ENCODE measurements around the gene ZNF521. TPM values are rescaled to one million over a fixed set of nuclear protein-coding genes. Genes with fewer than 3 reads are reported as not detected.

ZNF521 gene
- total RNA-seq, 1 donor from 2014 or later = 48.0 TPM

- DNase-seq (ENCODE audit: low read depth) (no peak), FAIRE-seq (no peak)
- Histone ChIP-seq H3K4me2 (ENCODE audit: low read length) (no peak overlapping the region), H3K27ac (ENCODE audit: low read depth, low read length) (no peak overlapping the region), H4K20me1 (ENCODE audit: insufficient read depth, low read length) (no peaks in the 10 kb centered on the region), H3K4me1 (ENCODE audit: insufficient read depth, low read length) (no peaks in the 10 kb centered on the region), H3K79me2 (ENCODE audit: insufficient read depth, low read length) (no peaks in the 10 kb centered on the region), H3K9me3 (ENCODE audit: insufficient read depth, low read depth, low read length) (no peaks in the 10 kb centered on the region), H3K27me3 (ENCODE audit: insufficient read depth, low read length) (no peaks in the 10 kb centered on the region), H3K36me3 (ENCODE audit: insufficient read depth, low read length) (no peaks in the 10 kb centered on the region), H3K9ac (ENCODE audit: low read length) (no peak overlapping the region), H3K4me3 (ENCODE audit: insufficient read depth, low read depth, low read length) (no peak overlapping the region), H2AFZ (ENCODE audit: low read depth, low read length) (no peak overlapping the region)
- H3K4me1 Mint-ChIP-seq (ENCODE audit: low read depth, unreplicated experiment) = peaks cover 3% of the 10 kb centered on the region
- no peak overlapping the region for H3K4me3 Mint-ChIP-seq (ENCODE audit: unreplicated experiment)
- H3K27me3 Mint-ChIP-seq (ENCODE audit: low read depth, unreplicated experiment) = no peaks in the 10 kb centered on the region
- TF ChIP-seq EZH2 (IDR thresholded peaks at IDR 0.05; ENCODE audit: insufficient read depth, low read length) (no peak), CTCF (IDR thresholded peaks at IDR 0.05; ENCODE audit: insufficient read depth, low read depth, low read length) (no peak)
- no peaks in the 10 kb centered on the region for H3K9me3 Mint-ChIP-seq (ENCODE audit: unreplicated experiment)
- H3K36me3 Mint-ChIP-seq (ENCODE audit: low read depth, unreplicated experiment) = no peaks in the 10 kb centered on the region
- no peak overlapping the region for H3K27ac Mint-ChIP-seq (ENCODE audit: unreplicated experiment)
These were observed 177.6 kb downstream of the ZNF521 start for GRCh38 chr18:25174324-25174723.

GRCh38 chr18:25171334-25171733 lies 180.6 kb downstream of the ZNF521 start:
- no peak for FAIRE-seq
- Histone ChIP-seq H3K9me3 (ENCODE audit: insufficient read depth, low read depth, low read length) (no peaks in the 10 kb centered on the region), H3K79me2 (ENCODE audit: insufficient read depth, low read length) (no peaks in the 10 kb centered on the region), H3K9ac (ENCODE audit: low read length) (no peak overlapping the region), H3K36me3 (ENCODE audit: insufficient read depth, low read length) (no peaks in the 10 kb centered on the region), H4K20me1 (ENCODE audit: insufficient read depth, low read length) (no peaks in the 10 kb centered on the region), H3K27me3 (ENCODE audit: insufficient read depth, low read length) (no peaks in the 10 kb centered on the region), H3K4me1 (ENCODE audit: insufficient read depth, low read length) (no peaks in the 10 kb centered on the region), H3K27ac (ENCODE audit: low read depth, low read length) (no peak overlapping the region), H3K4me3 (ENCODE audit: insufficient read depth, low read depth, low read length) (no peak overlapping the region), H2AFZ (ENCODE audit: low read depth, low read length) (no peak overlapping the region), H3K4me2 (ENCODE audit: low read length) (no peak overlapping the region)
- Mint-ChIP-seq H3K9me3 (ENCODE audit: unreplicated experiment) (no peaks in the 10 kb centered on the region), H3K27me3 (ENCODE audit: low read depth, unreplicated experiment) (no peaks in the 10 kb centered on the region), H3K36me3 (ENCODE audit: low read depth, unreplicated experiment) (peaks cover 6% of the 10 kb centered on the region), H3K4me3 (ENCODE audit: unreplicated experiment) (no peak overlapping the region), H3K27ac (ENCODE audit: unreplicated experiment) (no peak overlapping the region), H3K4me1 (ENCODE audit: low read depth, unreplicated experiment) (no peaks in the 10 kb centered on the region)
- TF ChIP-seq EZH2 (IDR thresholded peaks at IDR 0.05; ENCODE audit: insufficient read depth, low read length) = no peak
- no peak for TF ChIP-seq CTCF (IDR thresholded peaks at IDR 0.05; ENCODE audit: insufficient read depth, low read depth, low read length)
- DNase-seq (ENCODE audit: low read depth) = no peak

GRCh38 chr18:25170402-25170801 lies 181.6 kb downstream of the ZNF521 start:
- Mint-ChIP-seq H3K4me3 (ENCODE audit: unreplicated experiment) (no peak overlapping the region), H3K4me1 (ENCODE audit: low read depth, unreplicated experiment) (peaks cover 7% of the 10 kb centered on the region), H3K27me3 (ENCODE audit: low read depth, unreplicated experiment) (no peaks in the 10 kb centered on the region), H3K9me3 (ENCODE audit: unreplicated experiment) (no peaks in the 10 kb centered on the region), H3K36me3 (ENCODE audit: low read depth, unreplicated experiment) (peaks cover 6% of the 10 kb centered on the region), H3K27ac (ENCODE audit: unreplicated experiment) (no peak overlapping the region)
- Histone ChIP-seq H4K20me1 (ENCODE audit: insufficient read depth, low read length) (no peaks in the 10 kb centered on the region), H3K4me1 (ENCODE audit: insufficient read depth, low read length) (no peaks in the 10 kb centered on the region), H3K9me3 (ENCODE audit: insufficient read depth, low read depth, low read length) (no peaks in the 10 kb centered on the region), H3K79me2 (ENCODE audit: insufficient read depth, low read length) (no peaks in the 10 kb centered on the region), H3K4me2 (ENCODE audit: low read length) (no peak overlapping the region), H3K27me3 (ENCODE audit: insufficient read depth, low read length) (no peaks in the 10 kb centered on the region), H3K36me3 (ENCODE audit: insufficient read depth, low read length) (no peaks in the 10 kb centered on the region), H3K27ac (ENCODE audit: low read depth, low read length) (no peak overlapping the region), H2AFZ (ENCODE audit: low read depth, low read length) (no peak overlapping the region), H3K9ac (ENCODE audit: low read length) (no peak overlapping the region), H3K4me3 (ENCODE audit: insufficient read depth, low read depth, low read length) (no peak overlapping the region)
- FAIRE-seq (no peak), DNase-seq (ENCODE audit: low read depth) (no peak)
- TF ChIP-seq CTCF (IDR thresholded peaks at IDR 0.05; ENCODE audit: insufficient read depth, low read depth, low read length) (no peak), EZH2 (IDR thresholded peaks at IDR 0.05; ENCODE audit: insufficient read depth, low read length) (no peak)
